DND-41 (cell line): ENCODE measurements around the gene FABP7.

ENCODE experiments used
- CTCF ChIP-seq: IDR thresholded peaks from 2 replicates; pipeline ENCODE4 v1.5.1; 2012; ENCODE audit warnings: borderline replicate concordance, low read length, moderate library complexity, mild to moderate bottlenecking; ENCODE audit not compliant: poor library complexity, severe bottlenecking; ENCODE audit errors: extremely low read depth
- EZH2 ChIP-seq: IDR thresholded peaks from 3 replicates; pipeline ENCODE4 v1.6.1; 2012; ENCODE audit warnings: borderline replicate concordance, low read depth, mild to moderate bottlenecking, moderate library complexity, low read length, inconsistent platforms; ENCODE audit not compliant: severe bottlenecking

GRCh38 chr6:122825163-122825562 lies 45.6 kb downstream of the FABP7 start:
- TF ChIP-seq CTCF (no peak), EZH2 (no peak)
